GM23248 (cell line): Measurements from ENCODE around the gene DYNLT5.

Experiments
- EZH2 ChIP-seq: fragments of 200-600 bp; sonication (generic); IDR thresholded peaks from 2 replicates; pipeline ENCODE4 v1.6.1; 2018; ENCODE audit warnings: antibody characterized with exemption, mild to moderate bottlenecking; ENCODE audit not compliant: insufficient read depth, poor library complexity, severe bottlenecking
- EZH2phosphoT487 ChIP-seq: fragments of 200-600 bp; sonication (generic); IDR thresholded peaks from 2 replicates; pipeline ENCODE4 v1.6.1; 2018; ENCODE audit warnings: antibody characterized with exemption, moderate library complexity, mild to moderate bottlenecking, low read depth; ENCODE audit not compliant: insufficient read depth

- TF ChIP-seq EZH2phosphoT487, result no peak
- no peak for TF ChIP-seq EZH2
Observed at GRCh38 chr1:66737836-66738235, 14.4 kb upstream of the DYNLT5 start.
